Mucosa of descending colon (tissue), 3 donors: ENCODE data around the gene PTPN2. TPM values are rescaled to one million over a fixed set of nuclear protein-coding genes. Genes with fewer than 3 reads are reported as not detected.
"Not testable (repeated sequence)": the region's sequence is repeated elsewhere in the genome, so short reads cannot be mapped to it uniquely, and the experiment has no call there.

Experiments used
- ATAC-seq: fragments of 200-7000 bp; cut with Tn5 transposase; one replicate; pipeline ENCODE4 v1.9.1; 2020; ENCODE audit warnings: mild to moderate bottlenecking, moderate library complexity
- DNase-seq, 3 donors: peaks; one replicate each; pipeline ENCODE4 v3.0.0-alpha.2; 2020
- H3K36me3 ChIP-seq: fragments of 200-600 bp; one replicate; pipeline ENCODE4 v1.8.0; 2021; ENCODE audit warnings: low read depth, mild to moderate bottlenecking
- H3K4me1 ChIP-seq: fragments of 200-600 bp; one replicate; pipeline ENCODE4 v1.8.0; 2021; ENCODE audit warnings: low read depth, mild to moderate bottlenecking
- H3K4me3 ChIP-seq: fragments of 200-600 bp; one replicate; pipeline ENCODE4 v1.8.0; 2021; ENCODE audit warnings: mild to moderate bottlenecking
- H3K9me3 ChIP-seq: fragments of 200-600 bp; one replicate; pipeline ENCODE4 v1.8.0; 2021; ENCODE audit warnings: mild to moderate bottlenecking
- intact Hi-C, 2 donors: fragments of 100-400 bp; cut with DNase I in 1 of 2; cut with micrococcal nuclease in 1 of 2; formaldehyde crosslinking; loops; one replicate each; pipeline versions ENCODE4 v1.11.0 to v1.11.1; 2022; cut with DNase I, micrococcal nuclease
- total RNA-seq, 3 donors: library from RNA; stranded (reverse); fragmentation: NEBNext Ultra II Directional in 2 of 3; extraction: Animal tissue kit (Norgen Biotek cat#: 25700) in 2 of 3; gene quantifications; one replicate each; pipeline versions ENCODE4 v1.2.1 to v1.2.4, GENCODE V29; 2021 to 2023
- TF ChIP-seq, protein P1 (sequence below): fragments of 200-600 bp; IDR thresholded peaks from one replicate; pipeline ENCODE4 v1.8.0; 2022; ENCODE audit warnings: antibody characterized with exemption, mild to moderate bottlenecking
- donor health status: DM: no; HTN: no; CAD: no; lungs with moderate emphysema.
- donor health status: DM: no; HTN: no; CAD: no.
- donor health status: DM: no; HTN: yes; CAD: no.

PTPN2 gene
- total RNA-seq, 3 donors from 2014 or later: 28.9 to 42.0 (median 38.4) TPM

DNA sequence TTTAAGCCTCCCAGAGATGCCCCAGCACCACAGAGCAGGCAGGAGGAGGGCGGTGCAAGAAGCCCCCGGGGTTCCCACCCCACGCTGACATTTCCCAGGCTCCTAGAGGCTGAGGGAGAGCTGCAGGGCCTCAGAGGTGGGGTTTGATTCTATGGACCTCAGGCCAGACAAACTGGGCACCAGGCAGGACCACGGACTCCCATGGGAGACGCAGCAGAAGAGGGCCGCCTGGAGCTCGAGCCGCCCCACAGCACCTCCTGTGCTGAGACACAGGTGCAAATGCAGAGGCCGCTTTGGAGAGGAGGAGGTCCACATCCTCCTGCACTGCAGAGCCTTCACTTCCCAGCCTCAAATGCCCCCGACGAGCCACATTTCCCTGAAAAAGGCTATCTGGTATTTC, 118.5 kb downstream of the PTPN2 start:
- intact Hi-C loops: no loop called here
- H3K9me3 ChIP-seq: no peaks in the 10 kb centered on the region
- no peaks in the 10 kb centered on the region for H3K4me1 ChIP-seq
- H3K4me3 ChIP-seq: no peak overlapping the region
- TF ChIP-seq, protein P1, sequence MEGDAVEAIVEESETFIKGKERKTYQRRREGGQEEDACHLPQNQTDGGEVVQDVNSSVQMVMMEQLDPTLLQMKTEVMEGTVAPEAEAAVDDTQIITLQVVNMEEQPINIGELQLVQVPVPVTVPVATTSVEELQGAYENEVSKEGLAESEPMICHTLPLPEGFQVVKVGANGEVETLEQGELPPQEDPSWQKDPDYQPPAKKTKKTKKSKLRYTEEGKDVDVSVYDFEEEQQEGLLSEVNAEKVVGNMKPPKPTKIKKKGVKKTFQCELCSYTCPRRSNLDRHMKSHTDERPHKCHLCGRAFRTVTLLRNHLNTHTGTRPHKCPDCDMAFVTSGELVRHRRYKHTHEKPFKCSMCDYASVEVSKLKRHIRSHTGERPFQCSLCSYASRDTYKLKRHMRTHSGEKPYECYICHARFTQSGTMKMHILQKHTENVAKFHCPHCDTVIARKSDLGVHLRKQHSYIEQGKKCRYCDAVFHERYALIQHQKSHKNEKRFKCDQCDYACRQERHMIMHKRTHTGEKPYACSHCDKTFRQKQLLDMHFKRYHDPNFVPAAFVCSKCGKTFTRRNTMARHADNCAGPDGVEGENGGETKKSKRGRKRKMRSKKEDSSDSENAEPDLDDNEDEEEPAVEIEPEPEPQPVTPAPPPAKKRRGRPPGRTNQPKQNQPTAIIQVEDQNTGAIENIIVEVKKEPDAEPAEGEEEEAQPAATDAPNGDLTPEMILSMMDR: no peak
- no peaks in the 10 kb centered on the region for H3K36me3 ChIP-seq
- DNase-seq (no peak), ATAC-seq (no peak)

DNA sequence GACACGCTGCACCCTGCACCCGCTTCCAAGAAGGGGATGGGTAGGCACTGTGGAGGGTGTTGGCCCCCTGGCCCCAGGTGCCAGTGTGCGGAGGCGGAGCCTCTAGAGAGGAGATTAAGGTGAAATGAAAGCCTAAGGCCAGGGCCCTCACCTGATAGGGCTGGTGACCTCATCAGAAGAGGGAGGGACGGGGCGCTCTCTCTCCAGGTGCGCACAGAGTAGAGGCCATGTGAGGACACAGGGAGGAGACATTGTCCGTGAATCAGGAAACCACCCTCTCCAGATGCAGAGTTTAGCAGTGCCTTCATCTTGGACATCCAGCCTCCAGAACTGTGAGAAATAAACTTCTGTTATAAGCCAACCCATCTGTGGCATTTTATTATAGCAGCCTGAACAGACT, 118.9 kb downstream of the PTPN2 start:
- DNase-seq: peak in 1 of 3 donors; percentile 53
- H3K9me3 ChIP-seq: no peaks in the 10 kb centered on the region
- peak; percentile 71 for ATAC-seq
- no peak overlapping the region for H3K4me3 ChIP-seq
- TF ChIP-seq, protein P1: no peak
- intact Hi-C loops: no loop called here
- no peaks in the 10 kb centered on the region for H3K4me1 ChIP-seq
- no peaks in the 10 kb centered on the region for H3K36me3 ChIP-seq

DNA sequence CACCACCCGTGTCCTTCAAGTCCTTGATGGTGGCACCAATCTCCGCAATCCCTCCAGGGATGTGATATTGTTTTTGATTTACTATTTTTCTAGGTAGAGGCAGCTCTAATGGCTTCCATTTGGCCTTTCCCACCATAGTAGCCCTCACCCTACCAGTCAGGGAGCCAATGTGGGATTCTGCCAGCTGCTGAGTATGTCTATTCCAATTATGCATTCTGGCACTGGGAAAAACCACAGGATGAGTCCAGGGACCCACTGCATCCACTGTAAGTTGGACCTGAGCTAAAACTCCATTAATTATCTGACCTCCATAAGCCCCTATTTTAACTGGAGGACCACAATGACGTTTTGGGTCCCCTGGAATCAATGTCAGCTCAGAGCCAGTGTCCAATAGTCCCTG, 125.5 kb downstream of the PTPN2 start:
- intact Hi-C loops, H3K9me3 ChIP-seq, H3K36me3 ChIP-seq, ATAC-seq, H3K4me1 ChIP-seq, DNase-seq, H3K4me3 ChIP-seq: not testable (repeated sequence)

DNA sequence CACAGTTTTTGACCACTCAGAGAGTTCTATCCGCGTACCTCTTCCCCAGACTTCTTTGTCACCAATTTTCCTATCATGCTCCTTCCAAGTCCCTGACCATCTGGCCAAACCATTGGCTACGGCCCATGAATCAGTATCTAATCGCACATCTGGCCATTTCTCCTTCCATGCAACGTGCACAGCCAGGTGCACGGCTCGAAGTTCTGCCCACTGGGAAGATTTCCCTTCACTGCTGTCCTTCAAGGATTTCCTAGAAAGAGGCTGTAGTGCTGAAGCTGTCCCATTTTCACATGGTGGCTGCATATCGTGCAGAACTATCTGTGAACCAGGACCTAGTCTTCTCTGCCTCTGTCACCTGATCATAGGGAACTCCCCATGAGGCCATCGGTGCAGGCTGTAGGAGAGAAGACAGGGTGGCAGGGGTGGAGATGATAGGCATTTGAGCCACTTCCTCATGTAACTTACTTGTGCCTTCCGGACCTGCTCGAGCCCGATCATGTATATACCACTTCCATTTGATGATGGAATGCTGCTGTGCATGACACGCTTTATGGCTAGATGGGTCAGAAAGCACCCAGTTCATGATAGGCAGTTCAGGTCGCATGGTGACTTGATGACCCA, 127.3 kb downstream of the PTPN2 start:
- ATAC-seq, H3K4me1 ChIP-seq, DNase-seq, H3K36me3 ChIP-seq, H3K9me3 ChIP-seq, H3K4me3 ChIP-seq, intact Hi-C loops: not testable (repeated sequence)

DNA sequence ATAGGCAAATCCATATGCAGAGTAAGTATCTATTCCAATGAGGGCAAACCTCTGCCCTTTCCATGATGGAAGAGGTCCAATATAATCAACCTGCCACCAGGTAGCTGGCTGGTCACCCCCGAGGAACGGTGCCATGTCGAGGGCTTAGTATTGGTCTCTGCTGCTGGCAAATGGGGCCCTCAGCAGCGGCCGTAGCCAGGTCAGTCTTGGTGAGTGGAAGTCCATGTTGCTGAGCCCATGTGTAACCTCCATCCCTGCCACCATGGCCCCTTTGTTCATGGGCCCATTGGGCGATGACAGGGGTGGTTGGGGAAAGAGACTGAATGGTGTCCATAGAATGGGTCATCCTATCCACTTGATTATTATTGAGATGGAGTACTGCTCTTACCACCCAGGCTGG, 128.4 kb downstream of the PTPN2 start:
- H3K36me3 ChIP-seq, DNase-seq, intact Hi-C loops, H3K4me3 ChIP-seq, ATAC-seq, H3K4me1 ChIP-seq, H3K9me3 ChIP-seq: not testable (repeated sequence)

DNA sequence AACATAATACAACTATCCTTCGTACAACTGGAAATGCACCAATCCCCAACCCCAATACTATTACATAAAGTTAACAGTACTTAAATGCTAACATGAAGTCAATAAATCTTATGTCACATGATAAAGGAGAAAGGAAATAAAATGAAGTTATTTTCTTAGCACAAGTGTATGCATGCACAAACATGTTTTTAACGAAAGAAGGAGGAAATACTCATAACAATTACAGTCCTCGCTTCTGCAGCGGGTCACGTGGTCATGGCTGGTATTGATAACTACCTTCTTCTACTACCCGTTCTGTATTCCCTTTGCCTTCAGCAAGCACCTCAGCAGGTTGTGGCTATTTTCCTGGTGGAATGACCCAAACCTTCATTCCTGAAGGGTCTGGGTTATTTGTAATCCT, 129.5 kb downstream of the PTPN2 start:
- intact Hi-C loops: no loop called here
- DNase-seq: no peak
- H3K36me3 ChIP-seq: no peaks in the 10 kb centered on the region
- no peaks in the 10 kb centered on the region for H3K9me3 ChIP-seq
- no peak overlapping the region for H3K4me3 ChIP-seq
- no peaks in the 10 kb centered on the region for H3K4me1 ChIP-seq
- TF ChIP-seq, protein P1: no peak
- ATAC-seq: no peak

DNA sequence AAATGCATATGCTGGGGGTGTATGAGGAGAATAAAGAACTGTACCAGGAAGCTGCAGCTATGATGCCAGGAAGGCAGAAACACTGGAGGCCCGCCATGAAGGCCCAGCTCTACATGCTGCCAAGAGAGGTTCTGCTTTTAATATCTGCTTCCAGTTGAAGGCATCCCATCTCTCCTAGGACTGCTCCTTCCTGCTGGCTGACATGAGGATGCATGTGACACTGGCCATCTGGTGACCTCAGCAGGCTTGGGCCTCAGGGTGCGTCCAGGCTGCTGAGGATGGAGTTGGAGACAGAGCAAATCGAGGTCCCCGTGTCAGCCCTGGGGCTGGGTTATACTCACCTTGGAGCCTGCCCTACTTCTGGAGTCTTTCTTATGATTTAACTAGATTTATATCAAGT, 132.1 kb downstream of the PTPN2 start:
- no peaks in the 10 kb centered on the region for H3K9me3 ChIP-seq
- H3K4me3 ChIP-seq: no peak overlapping the region
- no peak for DNase-seq
- intact Hi-C loops: no loop called here
- no peaks in the 10 kb centered on the region for H3K36me3 ChIP-seq
- TF ChIP-seq, protein P1: no peak
- no peak for ATAC-seq
- H3K4me1 ChIP-seq: no peaks in the 10 kb centered on the region
